GM11168 (cell line): ENCODE results near the gene BRWD1.
"Not testable (repeated sequence)": the region's sequence is repeated elsewhere in the genome, so short reads cannot be mapped to it uniquely, and the experiment has no call there.

Source experiments
- in situ Hi-C: fragments of 300-500 bp; cut with MboI; formaldehyde crosslinking; loops from one replicate; pipeline ENCODE4 v1.12.0; 2022; ENCODE audit warnings: low sequenced_read_pairs; ENCODE audit not compliant: unreplicated experiment

BRWD1 gene

DNA sequence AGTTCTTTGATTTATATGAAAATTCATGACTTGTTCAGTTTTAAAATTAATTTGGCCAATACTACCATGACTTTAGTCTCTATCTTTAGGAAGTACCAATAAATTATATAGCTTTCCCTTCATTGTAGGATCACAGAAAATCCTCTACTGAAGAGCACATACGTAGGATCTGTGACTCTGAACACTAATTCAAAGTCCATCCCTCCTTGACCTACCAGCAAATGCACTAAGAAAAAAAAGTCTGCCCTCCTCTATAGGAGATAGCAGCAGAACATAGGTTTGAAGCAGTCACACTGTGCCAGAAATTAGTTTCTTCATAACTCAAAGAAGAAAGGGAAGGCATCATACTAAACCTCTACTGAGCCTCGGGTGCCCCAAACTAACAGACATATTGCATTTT lies 16.5 kb downstream of the BRWD1 start:
- in situ Hi-C loops: no loop called here

DNA sequence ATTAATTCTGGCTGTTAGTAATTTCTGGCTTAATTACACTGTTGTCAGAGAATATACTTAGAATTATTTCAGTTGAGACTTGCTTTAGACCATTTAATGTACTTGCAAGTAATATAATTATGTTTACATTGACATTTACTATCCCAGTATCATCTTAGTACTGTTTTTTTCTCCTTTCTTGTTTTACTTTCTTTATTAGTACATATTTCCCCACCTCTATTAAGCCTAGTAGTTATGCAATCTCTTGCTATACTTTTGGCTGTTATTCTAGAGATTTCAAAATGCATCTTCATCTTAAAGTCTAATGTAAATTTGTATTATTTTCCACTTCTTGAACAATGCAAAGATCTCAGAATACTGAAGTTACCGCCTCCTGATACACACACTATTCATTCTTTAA lies 24.4 kb downstream of the BRWD1 start:
- in situ Hi-C loops: no loop called here

DNA sequence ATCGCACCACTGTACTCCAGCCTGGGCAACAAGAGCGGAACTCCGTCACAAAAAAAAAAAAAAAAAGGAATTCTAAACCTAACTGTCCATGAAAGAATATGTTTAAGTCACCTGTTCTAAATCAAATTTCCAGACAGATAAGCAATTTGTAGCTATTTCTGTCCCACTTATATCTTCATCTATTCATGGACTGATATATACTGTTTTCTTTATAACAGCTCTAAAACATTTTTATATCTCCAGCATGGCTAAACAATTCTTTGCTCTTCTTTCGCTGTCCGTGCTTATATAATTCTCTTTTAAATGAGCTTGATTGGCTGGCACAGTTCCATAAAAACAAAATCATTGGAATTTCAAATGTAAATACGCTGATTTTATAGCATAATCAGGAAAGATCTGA lies 30.5 kb downstream of the BRWD1 start:
- in situ Hi-C loops: no loop called here

DNA sequence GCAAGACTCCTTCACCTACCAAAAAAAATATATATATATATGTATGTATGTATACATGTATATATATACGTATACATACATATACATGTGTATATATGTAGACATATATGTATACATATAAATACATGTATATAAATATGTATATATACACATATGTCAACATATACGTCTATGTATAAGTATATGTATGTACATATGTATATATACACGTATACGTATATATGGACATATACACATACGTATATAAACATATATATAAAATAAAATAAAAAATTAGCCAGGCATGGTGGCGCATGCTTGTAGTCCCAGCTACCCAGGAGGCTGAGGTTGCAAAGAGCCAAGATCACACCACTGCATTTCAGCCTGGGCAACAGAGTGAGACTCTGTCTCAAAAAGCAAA lies 31.6 kb downstream of the BRWD1 start:
- in situ Hi-C loops: no loop called here

DNA sequence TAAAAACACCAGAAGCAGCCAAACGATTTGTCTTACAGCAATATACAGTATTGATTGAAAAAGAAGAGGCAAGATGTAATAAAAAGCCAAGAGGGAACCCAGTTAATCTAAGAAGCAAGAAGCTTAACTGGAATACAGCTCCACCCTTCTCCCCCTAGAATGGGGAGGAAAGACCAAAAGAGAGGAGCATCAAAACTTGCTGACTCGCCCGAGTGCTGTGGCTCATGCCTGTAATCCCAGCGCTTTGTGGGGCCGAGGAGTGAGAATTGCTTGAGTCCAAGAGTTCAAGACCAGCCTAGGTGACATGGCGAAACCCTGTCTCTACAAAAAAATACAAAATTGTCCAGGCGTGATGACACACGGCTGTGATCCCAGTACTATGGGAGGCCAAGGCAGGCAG lies 32.2 kb downstream of the BRWD1 start:
- in situ Hi-C loops: no loop called here

DNA sequence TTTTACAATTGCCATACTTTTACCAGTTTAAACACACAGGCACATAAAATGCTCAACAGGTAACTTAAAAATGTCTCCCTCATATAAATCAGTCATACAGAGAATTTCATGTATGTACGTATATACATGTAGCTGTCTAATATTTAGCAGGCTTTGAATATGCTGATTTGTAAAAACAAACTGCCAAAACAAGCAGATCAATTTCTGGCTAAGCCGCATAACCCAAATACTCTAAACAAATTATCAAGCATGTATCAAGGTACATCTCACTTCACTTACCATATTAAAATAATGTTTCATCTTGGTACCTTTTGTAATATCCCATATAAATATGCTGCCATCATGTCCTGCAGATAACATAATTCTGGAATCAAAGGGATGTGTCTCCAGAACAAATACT lies 43.8 kb downstream of the BRWD1 start:
- in situ Hi-C loops: no loop called here

DNA sequence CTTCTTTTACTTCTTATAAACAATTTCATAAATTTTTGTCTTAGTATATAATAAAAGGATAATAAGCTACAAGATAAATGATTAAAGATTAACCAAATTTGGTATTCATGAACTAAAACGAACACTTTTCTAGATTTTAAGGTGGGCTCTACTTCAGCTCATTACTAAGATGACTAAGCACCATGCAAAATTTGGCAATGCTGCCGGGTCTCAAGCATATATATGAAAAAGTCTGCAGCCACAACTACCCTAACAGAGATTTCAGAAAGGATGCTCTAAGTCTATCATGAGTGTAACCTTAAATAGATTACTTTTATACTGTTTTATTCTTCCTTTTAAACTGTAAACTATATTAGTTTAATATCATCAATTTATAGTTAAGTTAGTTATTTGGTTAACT lies 47.8 kb downstream of the BRWD1 start:
- in situ Hi-C loops: no loop called here

DNA sequence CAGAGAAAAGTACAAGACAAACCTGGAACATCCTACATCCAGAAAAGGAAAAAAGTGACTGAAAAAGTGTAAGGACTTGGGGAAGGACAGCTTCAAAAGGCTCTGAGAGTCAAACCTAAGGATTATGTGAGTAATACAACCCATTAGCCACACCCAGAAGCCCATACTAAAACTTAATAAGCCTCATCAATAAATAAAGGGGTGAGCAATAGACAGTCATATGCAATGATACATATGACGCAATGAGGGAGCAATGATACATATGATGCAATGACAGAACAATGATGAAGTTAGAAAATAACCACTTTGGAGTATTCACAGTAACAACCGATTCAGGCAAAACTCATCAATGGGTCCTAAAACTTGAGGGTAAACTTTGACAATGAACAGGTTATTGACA lies 50.1 kb downstream of the BRWD1 start:
- in situ Hi-C loops: no loop called here

DNA sequence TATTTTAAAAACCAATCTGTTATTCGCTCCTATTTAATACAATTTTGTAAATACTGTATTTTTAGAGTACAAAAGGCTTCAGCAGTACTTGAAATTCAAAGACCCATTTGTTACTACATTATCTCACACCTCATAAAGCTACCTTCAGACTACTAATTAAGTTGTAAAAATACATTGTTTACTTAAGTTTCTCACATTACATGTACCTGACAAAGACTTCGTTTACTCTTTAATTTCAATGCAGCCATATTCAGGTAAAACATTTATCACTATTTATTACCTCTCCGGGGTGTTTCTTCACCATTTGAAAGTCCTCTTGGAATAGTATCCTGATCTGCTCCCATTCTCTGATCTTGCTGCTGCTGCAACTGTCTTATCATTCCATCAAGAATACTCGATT lies 55.2 kb downstream of the BRWD1 start:
- in situ Hi-C loops: no loop called here

DNA sequence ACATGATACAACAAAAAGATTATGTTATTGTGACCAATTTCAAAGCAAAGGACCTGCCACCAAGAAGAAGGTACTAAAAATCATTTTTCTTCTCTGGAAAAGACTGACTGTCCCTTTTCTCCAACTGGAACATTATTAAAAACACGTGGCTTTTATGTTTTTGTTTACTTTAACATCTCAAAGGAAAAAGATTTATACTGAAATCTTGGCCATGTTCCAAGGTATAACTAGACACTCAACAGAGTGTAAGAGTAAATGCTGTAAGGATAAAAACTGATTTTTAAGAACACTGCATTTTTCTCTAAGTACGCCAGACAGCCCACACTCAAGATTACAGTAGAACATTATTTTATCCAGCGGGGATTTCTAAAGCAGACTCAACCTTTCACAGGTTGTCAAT lies 62.1 kb downstream of the BRWD1 start:
- in situ Hi-C loops: no loop called here

DNA sequence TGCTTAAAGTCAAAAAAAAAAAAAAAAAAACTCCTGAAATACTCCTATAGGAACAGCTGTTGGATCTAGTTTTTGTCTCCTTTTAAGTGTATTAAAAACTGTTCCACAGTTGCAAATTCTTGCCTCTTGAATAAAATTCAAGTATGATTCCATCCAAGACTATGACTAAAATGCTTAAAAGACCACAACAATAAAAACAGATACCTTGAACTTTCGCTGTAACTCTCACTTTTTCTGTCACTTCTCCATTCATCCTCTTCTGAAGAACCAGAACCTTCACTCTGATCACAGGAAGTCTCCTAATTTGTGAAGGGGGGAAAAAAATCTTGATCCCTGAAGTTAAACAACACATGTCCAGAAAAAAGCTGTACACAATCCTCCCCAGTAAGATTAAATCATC lies 75.2 kb downstream of the BRWD1 start:
- in situ Hi-C loops: no loop called here

DNA sequence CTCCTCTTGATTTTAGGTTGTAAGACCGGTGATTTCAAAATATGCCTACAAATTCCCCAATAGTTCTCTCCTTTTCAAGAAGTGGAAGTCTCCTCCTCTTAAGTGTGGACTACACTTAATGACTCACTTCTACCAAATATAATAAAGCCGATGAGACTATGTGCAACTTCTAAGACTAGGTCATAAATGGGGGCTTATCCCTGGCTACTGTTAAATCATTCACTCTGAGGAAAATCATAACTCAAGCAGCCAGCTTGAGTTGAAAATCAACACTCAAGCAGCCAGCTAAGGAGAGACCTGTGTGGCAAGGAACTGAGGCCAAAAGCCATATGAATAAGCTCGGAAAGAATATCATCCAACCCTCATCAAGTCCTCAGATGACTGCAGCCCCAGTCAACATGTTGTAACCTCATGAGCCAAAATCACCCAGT lies 80.6 kb downstream of the BRWD1 start:
- in situ Hi-C loops: no loop called here

DNA sequence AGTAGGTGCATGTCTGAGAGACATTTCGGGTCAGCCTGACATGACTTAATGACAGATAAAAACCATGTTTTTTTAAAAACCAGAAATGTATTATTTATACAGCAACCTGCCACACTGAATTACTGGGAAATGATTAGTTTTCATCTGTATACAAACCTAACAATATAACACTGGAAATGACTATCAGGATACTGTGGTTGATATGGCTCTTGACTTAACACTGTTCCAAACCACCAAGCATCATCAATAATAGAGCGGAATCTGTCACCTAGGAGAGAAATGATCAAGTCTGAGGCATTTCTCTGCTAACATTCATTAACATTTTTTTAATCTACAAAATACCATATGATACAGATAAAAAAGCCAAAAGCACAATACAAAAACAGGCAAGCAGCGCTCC lies 88.5 kb downstream of the BRWD1 start:
- in situ Hi-C loops: no loop called here

DNA sequence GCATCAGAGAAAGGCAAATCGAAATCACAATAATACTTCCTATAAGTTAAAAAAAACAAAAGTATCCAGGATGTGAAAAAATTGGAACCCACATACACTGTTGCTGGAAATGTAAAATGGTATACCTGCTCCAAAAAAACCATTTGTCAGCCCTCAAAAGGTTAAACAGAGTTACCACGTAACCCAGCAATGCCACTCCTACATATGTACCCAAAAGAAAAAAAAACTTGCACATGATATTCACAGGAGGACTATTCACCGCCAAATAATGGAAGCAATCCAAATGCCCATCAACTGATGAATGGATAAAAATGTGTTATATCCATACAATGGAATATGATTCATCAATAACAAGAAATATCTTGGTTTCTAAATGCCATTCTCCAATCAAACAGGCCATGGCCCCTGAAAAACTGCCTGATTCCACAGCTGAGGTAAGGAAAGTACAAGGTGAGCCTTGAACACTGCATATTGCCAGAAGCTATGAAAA lies 91.4 kb downstream of the BRWD1 start:
- in situ Hi-C loops: no loop called here

DNA sequence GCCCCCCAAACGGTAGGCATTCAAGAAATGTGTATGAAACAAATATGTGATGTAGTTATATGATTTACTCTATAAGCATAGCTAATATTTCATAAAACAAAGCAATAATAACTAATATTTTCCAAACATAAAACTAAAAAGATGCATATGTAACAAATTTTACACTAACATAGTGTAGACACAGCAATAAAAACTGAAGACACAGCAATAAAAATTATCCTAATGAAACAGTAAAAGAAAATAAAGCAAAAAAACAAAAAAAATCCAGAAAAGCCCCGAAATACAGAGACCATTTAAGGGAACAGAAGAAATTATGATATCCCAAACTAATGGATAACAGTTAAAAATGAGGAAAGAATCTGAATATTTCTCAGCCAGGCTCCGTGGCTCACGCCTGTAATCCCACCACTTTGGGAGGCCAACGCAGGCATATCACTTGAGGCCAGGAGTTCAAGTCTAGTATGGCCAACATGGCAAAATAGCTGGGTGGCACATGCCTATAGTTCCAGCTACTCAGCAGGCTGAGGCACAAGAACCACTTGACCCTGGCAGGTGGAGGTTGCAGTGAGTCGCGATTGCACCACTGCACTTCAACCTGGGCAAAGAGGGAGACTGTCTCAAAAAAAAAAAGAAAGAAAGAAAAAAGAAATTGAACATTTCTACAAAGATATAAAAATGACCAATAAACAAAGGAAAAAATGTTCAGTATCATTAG lies 92.0 kb downstream of the BRWD1 start:
- in situ Hi-C loops: no loop called here

DNA sequence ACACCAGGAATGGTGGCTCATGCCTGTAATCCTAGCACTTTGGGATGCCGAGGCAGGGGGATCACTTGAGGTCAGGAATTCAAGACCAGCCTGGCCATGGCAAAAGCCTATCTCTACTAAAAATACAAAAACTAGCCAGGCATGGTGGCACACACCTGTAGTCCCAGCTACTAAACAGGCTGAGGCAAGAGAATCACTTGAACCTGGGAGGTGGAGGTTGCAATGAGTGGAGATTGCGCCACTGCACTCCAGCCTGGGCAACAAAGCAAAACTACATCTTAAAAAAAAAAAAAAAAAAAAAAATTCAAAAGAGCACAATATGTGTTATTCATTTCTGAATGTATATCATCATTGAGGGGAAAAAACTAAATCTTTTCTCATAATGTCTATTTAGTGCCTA lies 92.6 kb downstream of the BRWD1 start:
- in situ Hi-C loops: not testable (repeated sequence)

DNA sequence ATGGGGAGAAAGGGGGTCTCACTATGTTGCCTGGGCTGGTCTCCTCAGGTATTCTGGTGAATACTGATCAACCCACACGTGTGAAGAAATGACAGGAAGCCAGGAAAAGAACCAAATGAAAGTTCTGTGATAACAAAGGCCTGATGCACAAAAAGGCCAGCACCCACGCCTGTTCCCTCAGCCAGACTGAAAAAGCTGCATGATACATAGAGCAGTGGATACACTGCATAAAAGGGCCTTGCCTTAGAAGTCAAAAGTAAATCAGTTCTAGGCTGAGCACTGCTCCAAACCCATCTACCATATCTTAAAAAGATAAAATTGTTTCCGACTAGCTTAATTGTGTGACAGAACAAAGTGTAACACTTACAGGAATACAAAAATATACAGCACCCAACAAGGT lies 93.3 kb downstream of the BRWD1 start:
- in situ Hi-C loops: no loop called here

DNA sequence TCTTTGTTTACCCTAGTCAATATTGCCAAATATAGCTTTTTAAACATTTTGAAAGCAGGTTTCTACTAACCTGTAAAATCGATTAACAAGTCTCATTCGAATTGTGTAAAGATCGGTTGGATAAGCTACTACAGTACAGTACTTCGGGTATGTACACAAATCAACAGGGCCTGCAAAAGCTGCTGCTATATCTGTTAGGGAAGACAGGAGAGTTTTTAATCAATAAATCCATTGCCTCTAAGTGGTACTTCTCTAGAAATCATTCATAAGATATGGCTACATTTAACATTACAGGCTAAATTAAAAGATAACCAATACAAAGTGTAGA lies 95.4 kb downstream of the BRWD1 start:
- in situ Hi-C loops: no loop called here

DNA sequence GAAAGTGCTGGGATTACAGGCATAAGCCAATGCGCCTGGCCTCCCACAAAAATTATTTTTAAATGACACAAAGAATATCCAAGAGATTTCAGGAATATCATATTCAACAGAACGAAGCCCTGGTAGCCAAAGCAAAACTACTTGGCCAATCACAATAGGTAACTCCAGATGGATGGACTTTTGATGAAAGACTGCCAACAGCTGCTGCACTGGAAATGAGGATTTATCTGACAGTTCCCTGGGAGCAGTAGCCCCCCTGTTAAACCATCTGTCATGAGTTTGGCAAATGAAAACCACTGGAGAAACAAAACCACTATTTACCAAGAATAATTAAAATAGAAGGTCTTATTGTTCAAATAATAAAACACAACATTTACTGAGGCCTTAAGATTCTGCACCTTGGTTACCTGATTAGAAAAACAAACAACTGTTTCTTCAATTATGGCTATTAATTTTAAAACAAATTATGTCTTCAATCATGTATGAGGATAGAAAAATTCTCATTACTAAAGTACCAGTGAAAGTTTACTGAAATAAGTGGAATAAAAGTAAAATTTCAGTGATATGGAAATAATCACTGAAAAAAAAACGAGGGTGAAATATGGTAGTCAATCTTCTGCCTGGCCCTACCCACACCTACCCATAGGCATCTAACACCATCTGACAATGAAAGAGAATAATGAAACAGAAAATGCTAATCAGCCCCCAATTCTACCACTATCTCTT lies 95.9 kb downstream of the BRWD1 start:
- in situ Hi-C loops: no loop called here

DNA sequence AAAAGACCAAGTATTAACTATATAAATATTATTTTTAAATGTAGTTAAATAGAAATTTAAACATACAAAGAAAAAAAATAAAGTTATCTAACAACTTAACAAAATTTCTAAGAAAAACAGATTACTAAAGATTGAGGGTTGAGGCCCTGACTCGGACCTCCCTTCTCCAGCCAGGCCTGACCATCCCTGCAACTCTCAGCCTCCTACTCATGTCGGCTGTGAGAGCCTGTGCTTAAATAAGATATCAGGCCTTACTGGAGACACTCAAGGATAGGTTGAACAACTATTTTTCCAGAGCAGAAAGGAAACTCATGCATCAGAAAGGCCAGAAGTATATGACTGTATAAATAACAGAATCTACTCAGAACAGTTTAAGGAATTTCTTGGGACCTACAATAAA lies 97.1 kb downstream of the BRWD1 start:
- in situ Hi-C loops: no loop called here

DNA sequence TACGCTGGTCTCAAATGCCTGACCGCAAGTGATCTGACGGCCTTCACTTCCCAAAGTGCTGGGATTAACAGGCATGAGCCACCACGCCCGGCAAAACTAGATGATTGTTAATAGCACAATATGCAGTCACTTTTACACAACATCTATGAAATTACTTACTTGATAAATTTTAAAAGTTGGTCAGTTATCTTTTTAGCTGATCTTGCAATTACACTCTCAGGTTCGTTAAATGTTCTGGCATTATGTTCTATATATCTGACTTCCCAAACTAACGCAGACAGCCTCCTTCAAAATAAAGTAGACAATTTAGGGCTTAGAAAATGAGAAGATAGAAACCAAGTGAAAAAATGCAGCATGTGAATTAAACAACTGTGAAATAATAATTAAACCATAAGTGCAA lies 98.4 kb downstream of the BRWD1 start:
- in situ Hi-C loops: no loop called here

DNA sequence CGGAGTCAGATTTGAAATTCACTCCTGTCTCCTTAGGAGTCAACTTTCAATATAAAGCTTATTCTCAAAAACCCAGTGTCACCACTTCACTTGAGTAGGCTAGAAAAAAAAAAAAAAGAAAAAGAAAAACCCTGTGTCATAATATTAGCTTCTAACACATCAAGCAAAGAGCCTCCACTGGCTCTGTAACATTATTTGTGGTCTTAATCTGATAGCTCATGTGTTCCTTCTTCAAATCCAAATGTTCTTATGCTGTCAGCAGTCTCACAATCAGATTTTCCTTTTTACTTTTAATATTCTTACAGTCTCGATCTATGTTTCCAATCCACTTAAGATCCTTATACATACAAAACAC lies 104.1 kb downstream of the BRWD1 start:
- in situ Hi-C loops: no loop called here
